Astrocyte of the cerebellum (primary cell): ENCODE data around the gene CLTA.
"Not testable (repeated sequence)": the region's sequence is repeated elsewhere in the genome, so short reads cannot be mapped to it uniquely, and the experiment has no call there.

Source experiments
- DNase-seq: peaks from one replicate; pipeline ENCODE4 v3.0.0-alpha.2; 2011; ENCODE audit warnings: low read depth
- H3K4me3 ChIP-seq: 2 replicates; pipeline ENCODE4 v1.5.1; 2011; ENCODE audit warnings: mild to moderate bottlenecking, low read depth, low read length, moderate library complexity
- CTCF ChIP-seq: IDR thresholded peaks from 2 replicates; pipeline ENCODE4 v1.5.1; 2012; ENCODE audit warnings: low read length, low read depth, moderate library complexity, mild to moderate bottlenecking; ENCODE audit errors: missing control alignments
- in situ Hi-C: cut with HindIII; loops from 2 replicates; pipeline ENCODE4 v1.10.0; 2017; ENCODE audit warnings: low sequenced_read_pairs

CLTA gene

GRCh38 chr9:36158917-36159316 lies 31.8 kb upstream of the CLTA start:
- no peak overlapping the region for H3K4me3 ChIP-seq
- DNase-seq = no peak
- no peak for TF ChIP-seq CTCF
- in situ Hi-C loops = no loop called here

- DNase-seq, in situ Hi-C loops, H3K4me3 ChIP-seq: not testable (repeated sequence)
Observed at GRCh38 chr9:36159509-36159908, 31.2 kb upstream of the CLTA start.

- in situ Hi-C loops, H3K4me3 ChIP-seq, DNase-seq: not testable (repeated sequence)
Observed at GRCh38 chr9:36160126-36160525, 30.6 kb upstream of the CLTA start.

- DNase-seq = no peak
- no peak for TF ChIP-seq CTCF
- in situ Hi-C loops = no loop called here
- no peak overlapping the region for H3K4me3 ChIP-seq
Observed at GRCh38 chr9:36161187-36161586, 29.5 kb upstream of the CLTA start.

GRCh38 chr9:36162211-36162738 lies 28.4 kb upstream of the CLTA start:
- DNase-seq = no peak
- in situ Hi-C loops = no loop called here
- TF ChIP-seq CTCF = no peak
- no peak overlapping the region for H3K4me3 ChIP-seq

GRCh38 chr9:36163049-36163785 lies 27.5 kb upstream of the CLTA start:
- DNase-seq = peak; percentile 38
- in situ Hi-C loops = no loop called here
- no peak overlapping the region for H3K4me3 ChIP-seq
- TF ChIP-seq CTCF = no peak

GRCh38 chr9:36163786-36164170 lies 26.9 kb upstream of the CLTA start:
- no peak overlapping the region for H3K4me3 ChIP-seq
- no peak for TF ChIP-seq CTCF
- in situ Hi-C loops = no loop called here
- DNase-seq = no peak

- in situ Hi-C loops = no loop called here
- DNase-seq = no peak
- no peak for TF ChIP-seq CTCF
- H3K4me3 ChIP-seq = no peak overlapping the region
Observed at GRCh38 chr9:36164372-36164771, 26.3 kb upstream of the CLTA start.
